Measurements from ENCODE around the gene PLAC9.

DNA sequence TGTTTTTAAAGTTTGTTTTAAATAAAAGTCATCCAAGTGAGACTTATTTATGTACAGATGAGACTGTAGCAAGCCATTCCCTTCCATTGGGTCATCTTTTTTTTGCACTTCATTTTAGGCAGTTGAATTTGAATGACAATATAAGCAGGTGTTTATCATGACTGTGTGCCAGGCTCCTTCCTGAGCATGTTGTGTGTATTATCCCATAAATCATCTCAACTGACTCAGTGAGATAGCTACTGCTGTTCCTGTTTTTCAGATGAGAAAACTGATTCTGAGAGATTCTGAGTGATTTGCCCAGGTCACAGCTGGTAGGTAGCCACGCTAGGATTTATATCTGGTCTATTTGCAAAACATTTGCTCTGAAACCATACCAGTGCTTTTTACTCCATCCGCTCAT, 42.4 kb upstream of the PLAC9 start:
- TF ChIP-seq, protein P1, sequence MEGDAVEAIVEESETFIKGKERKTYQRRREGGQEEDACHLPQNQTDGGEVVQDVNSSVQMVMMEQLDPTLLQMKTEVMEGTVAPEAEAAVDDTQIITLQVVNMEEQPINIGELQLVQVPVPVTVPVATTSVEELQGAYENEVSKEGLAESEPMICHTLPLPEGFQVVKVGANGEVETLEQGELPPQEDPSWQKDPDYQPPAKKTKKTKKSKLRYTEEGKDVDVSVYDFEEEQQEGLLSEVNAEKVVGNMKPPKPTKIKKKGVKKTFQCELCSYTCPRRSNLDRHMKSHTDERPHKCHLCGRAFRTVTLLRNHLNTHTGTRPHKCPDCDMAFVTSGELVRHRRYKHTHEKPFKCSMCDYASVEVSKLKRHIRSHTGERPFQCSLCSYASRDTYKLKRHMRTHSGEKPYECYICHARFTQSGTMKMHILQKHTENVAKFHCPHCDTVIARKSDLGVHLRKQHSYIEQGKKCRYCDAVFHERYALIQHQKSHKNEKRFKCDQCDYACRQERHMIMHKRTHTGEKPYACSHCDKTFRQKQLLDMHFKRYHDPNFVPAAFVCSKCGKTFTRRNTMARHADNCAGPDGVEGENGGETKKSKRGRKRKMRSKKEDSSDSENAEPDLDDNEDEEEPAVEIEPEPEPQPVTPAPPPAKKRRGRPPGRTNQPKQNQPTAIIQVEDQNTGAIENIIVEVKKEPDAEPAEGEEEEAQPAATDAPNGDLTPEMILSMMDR (IDR thresholded peaks at IDR 0.05; ENCODE audit: insufficient read depth, low read length), result no peak
- TF ChIP-seq POLR2AphosphoS5 (IDR thresholded peaks at IDR 0.05; ENCODE audit: low read depth), result no peak
